ENCODE measurements around the gene MACF1.
"Not testable (repeated sequence)": the region's sequence is repeated elsewhere in the genome, so short reads cannot be mapped to it uniquely, and the experiment has no call there.

DNA sequence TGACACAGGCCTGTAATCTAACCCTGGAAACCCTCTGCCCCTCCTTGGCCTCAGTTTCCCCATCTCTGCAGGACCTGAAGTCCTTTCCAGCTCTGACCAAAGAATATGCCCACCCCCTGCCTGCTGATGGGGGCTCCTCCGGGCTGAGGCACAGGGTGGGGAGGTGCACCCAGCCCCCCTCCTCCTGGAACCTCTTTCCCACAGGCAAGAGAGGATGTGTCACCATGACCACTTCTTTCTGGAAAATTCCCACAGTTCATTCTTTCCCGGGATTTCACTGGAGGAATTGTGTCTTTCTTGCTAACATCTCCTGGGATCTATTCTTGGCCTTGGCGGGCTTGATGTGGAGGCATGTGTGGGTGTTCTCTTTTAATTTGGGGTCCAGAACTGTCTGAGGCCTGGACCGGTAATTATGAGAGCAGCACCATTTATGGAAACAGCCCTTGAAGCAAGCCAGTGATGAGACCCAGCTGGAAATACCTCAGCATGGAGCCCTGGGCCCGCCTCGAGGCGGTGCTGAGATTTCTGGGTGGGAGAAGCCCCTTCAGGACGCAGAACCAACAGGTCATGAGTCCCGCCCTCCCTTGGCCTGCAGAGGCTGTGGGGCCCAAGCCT, 293.7 kb downstream of the MACF1 start:
- TF ChIP-seq, protein P1, sequence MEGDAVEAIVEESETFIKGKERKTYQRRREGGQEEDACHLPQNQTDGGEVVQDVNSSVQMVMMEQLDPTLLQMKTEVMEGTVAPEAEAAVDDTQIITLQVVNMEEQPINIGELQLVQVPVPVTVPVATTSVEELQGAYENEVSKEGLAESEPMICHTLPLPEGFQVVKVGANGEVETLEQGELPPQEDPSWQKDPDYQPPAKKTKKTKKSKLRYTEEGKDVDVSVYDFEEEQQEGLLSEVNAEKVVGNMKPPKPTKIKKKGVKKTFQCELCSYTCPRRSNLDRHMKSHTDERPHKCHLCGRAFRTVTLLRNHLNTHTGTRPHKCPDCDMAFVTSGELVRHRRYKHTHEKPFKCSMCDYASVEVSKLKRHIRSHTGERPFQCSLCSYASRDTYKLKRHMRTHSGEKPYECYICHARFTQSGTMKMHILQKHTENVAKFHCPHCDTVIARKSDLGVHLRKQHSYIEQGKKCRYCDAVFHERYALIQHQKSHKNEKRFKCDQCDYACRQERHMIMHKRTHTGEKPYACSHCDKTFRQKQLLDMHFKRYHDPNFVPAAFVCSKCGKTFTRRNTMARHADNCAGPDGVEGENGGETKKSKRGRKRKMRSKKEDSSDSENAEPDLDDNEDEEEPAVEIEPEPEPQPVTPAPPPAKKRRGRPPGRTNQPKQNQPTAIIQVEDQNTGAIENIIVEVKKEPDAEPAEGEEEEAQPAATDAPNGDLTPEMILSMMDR (IDR thresholded peaks at IDR 0.05): not testable (repeated sequence)
- not testable (repeated sequence) for TF ChIP-seq EZH2 (IDR thresholded peaks at IDR 0.05; ENCODE audit: borderline replicate concordance, insufficient read depth, low read depth, low read length, poor library complexity, severe bottlenecking)
